Psoas muscle (tissue), 8 donors: ENCODE data around the gene TRIM22. TPM values are rescaled to one million over a fixed set of nuclear protein-coding genes. Genes with fewer than 3 reads are reported as not detected.

Experiments used
- ATAC-seq, 4 donors: fragments of 200-7000 bp; cut with Tn5 transposase; one replicate each; pipeline ENCODE4 v1.9.1; 2020; ENCODE audit warnings: moderate library complexity in 3 of 4, mild to moderate bottlenecking in 2 of 4
- DNase-seq, 2 donors: peaks; one replicate each; pipeline ENCODE4 v3.0.0-alpha.2; 2020
- H3K27ac ChIP-seq: fragments of 200-600 bp; one replicate; pipeline ENCODE4 v1.8.0; 2022
- H3K27me3 ChIP-seq, 3 donors: fragments of 200-600 bp in 1 of 3; one replicate each; pipeline versions ENCODE4 v1.6.1 to v1.8.0; 2013 to 2022; ENCODE audit warnings: low read length in 2 of 3, mild to moderate bottlenecking in 2 of 3, moderate library complexity in 1 of 3; ENCODE audit not compliant: insufficient read depth in 3 of 3
- H3K36me3 ChIP-seq, 2 donors: fragments of 200-600 bp in 1 of 2; one replicate each; pipeline versions ENCODE4 v1.6.1 to v1.8.0; 2013 to 2022; ENCODE audit warnings: low read depth in 1 of 2, mild to moderate bottlenecking in 1 of 2, moderate library complexity in 1 of 2; ENCODE audit not compliant: insufficient read depth in 1 of 2
- H3K4me1 ChIP-seq: fragments of 200-600 bp; one replicate; pipeline ENCODE4 v1.8.0; 2022
- H3K4me3 ChIP-seq: fragments of 200-600 bp; one replicate; pipeline ENCODE4 v1.8.0; 2022; ENCODE audit warnings: mild to moderate bottlenecking
- H3K9me3 ChIP-seq: fragments of 200-600 bp; one replicate; pipeline ENCODE4 v1.8.0; 2022
- CTCF ChIP-seq: fragments of 200-600 bp; IDR thresholded peaks from one replicate; pipeline ENCODE4 v1.8.0; 2022; ENCODE audit warnings: antibody characterized with exemption
- WGBS, 3 donors: extraction: QIAGEN DNeasy Blood & Tissue Kit; methylation state at CpG; one replicate each; pipeline versions ENCODE4 v1.1.6 to v1.1.7; 2013; 5-methylcytosine and 5-hydroxymethylcytosine counted together
- intact Hi-C, 2 donors: fragments of 100-400 bp; cut with DNase I; formaldehyde crosslinking; loops; one replicate each; pipeline versions ENCODE4 v1.11.0 to v1.14.2; 2022
- polyA plus RNA-seq, 3 donors: library from polyadenylated mRNA; stranded (reverse); fragments of 200-250 nt; gene quantifications; one replicate each; pipeline ENCODE4 v1.2.3, GENCODE V29; 2013
- total RNA-seq, 4 donors: library from RNA; stranded (reverse); fragmentation: NEBNext Ultra II Directional in 2 of 4; extraction: Animal tissue kit (Norgen Biotek cat#: 25700) in 2 of 4; gene quantifications; one replicate each; pipeline versions ENCODE4 v1.2.1 to v1.2.4, GENCODE V29; 2021 to 2023
- donor health status: healthy with polysubstance abuse.
- donor health status: DM: no; HTN: no; CAD: no; lungs with moderate emphysema.
- donor health status: Bipolar disorder and iron deficiency.
- donor health status: healthy.
- donor health status: DM: yes; HTN: yes; CAD: no.
- donor health status: DM: no; HTN: no; CAD: no.
- donor health status: DM: no; HTN: no; CAD: no.
- donor health status: DM: yes; HTN: yes; CAD: no.

Gene TRIM22
- total and polyA plus RNA-seq, 7 donors, result 5.1 to 12.4 (median 6.2) TPM

GRCh38 chr11:5737091-5737490 is 47.5 kb downstream of the TRIM22 start:
- no peak for TF ChIP-seq CTCF
- Histone ChIP-seq H3K9me3 (peaks cover 4% of the 10 kb centered on the region), H3K36me3 (no peaks in the 10 kb centered on the region), H3K27me3 (no peaks in the 10 kb centered on the region), H3K4me1 (no peaks in the 10 kb centered on the region), H3K27ac (no peak overlapping the region), H3K4me3 (no peak overlapping the region)
- intact Hi-C loops, result no loop called here
- ATAC-seq, result no peak
- DNase-seq, result no peak

GRCh38 chr11:5737670-5738392 is 48.2 kb downstream of the TRIM22 start:
- Histone ChIP-seq H3K4me1 (no peaks in the 10 kb centered on the region), H3K27ac (no peak overlapping the region), H3K4me3 (no peak overlapping the region), H3K27me3 (no peaks in the 10 kb centered on the region), H3K9me3 (peaks cover 4% of the 10 kb centered on the region), H3K36me3 (no peaks in the 10 kb centered on the region)
- 69 to 75% (median 71%) methylated on average over 6 of the region's 6 CpGs for WGBS, 3 donors
- intact Hi-C loops, result no loop called here
- DNase-seq, result no peak
- no peak for ATAC-seq
- no peak for TF ChIP-seq CTCF

- ATAC-seq (no peak), DNase-seq (no peak)
- H3K4me1 ChIP-seq, result no peaks in the 10 kb centered on the region
- H3K4me3 ChIP-seq, result no peak overlapping the region
- H3K9me3 ChIP-seq, result peaks cover 4% of the 10 kb centered on the region
- WGBS, 3 donors, result 51 to 74% (median 57%) methylated on average over 1 of the region's 1 CpG
- TF ChIP-seq CTCF, result no peak
- H3K27me3 ChIP-seq, result no peaks in the 10 kb centered on the region
- intact Hi-C loops, result no loop called here
- H3K27ac ChIP-seq, result no peak overlapping the region
- H3K36me3 ChIP-seq, result no peaks in the 10 kb centered on the region
These were observed 48.8 kb downstream of the TRIM22 start for GRCh38 chr11:5738431-5738830.

GRCh38 chr11:5746614-5747013 is 57.0 kb downstream of the TRIM22 start:
- Histone ChIP-seq H3K36me3 (no peaks in the 10 kb centered on the region), H3K27me3 (no peaks in the 10 kb centered on the region), H3K4me3 (no peak overlapping the region), H3K4me1 (no peaks in the 10 kb centered on the region), H3K9me3 (peaks cover 3% of the 10 kb centered on the region), H3K27ac (no peak overlapping the region)
- DNase-seq (no peak), ATAC-seq (no peak)
- intact Hi-C loops, result no loop called here
- no peak for TF ChIP-seq CTCF
- 89 to 91% (median 90%) methylated on average over 3 of the region's 3 CpGs for WGBS, 3 donors

- no peaks in the 10 kb centered on the region for H3K9me3 ChIP-seq
- DNase-seq (no peak), ATAC-seq (no peak)
- no peak overlapping the region for H3K27ac ChIP-seq
- no peak overlapping the region for H3K4me3 ChIP-seq
- intact Hi-C loops, result no loop called here
- H3K4me1 ChIP-seq, result no peaks in the 10 kb centered on the region
- TF ChIP-seq CTCF, result no peak
- 72 to 82% (median 77%) methylated on average over 3 of the region's 3 CpGs for WGBS, 3 donors
- H3K36me3 ChIP-seq, result no peaks in the 10 kb centered on the region
- H3K27me3 ChIP-seq, result no peaks in the 10 kb centered on the region
These were observed 60.2 kb downstream of the TRIM22 start for GRCh38 chr11:5749836-5750235.
